ENCODE measurements around the gene NECTIN4.

Gene NECTIN4

DNA sequence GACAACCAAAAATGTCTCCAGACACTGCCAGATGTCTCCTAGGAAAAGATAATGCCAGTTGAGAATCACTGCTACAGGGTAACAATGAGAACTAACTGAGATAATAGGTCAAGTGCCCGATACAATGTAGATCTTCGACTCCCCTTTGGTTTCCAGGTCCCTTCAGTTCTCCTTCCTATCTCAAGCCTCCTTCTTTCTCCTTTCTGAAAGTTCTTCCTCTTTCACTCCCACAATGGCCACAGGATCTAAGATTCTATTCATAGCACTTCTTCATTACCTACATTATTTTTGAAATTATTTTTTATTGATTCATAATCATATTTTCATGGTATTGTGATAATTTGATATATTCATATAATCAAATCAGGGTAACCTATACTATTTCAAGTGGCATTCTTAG, 22.2 kb upstream of the NECTIN4 start:
- DNase-seq = no peak

DNA sequence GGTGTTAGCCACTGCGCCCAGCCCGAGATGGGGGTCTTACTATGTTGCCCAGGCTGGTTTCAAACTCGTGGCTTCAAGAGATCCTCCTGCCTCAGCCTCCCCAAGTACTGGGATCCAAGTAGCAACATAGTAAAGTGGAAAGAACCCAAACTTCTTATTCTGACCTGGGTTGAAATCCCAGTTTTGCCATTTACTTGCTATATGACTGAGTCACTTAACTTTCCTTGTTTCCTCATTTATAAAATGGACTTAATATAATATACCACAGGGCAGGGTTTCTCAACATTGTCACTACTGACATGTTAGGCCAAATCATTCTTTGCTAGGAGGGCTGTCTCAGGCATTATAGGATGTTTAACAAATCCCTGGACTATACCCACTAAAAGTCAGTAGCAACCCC, 21.8 kb upstream of the NECTIN4 start:
- DNase-seq = no peak

DNA sequence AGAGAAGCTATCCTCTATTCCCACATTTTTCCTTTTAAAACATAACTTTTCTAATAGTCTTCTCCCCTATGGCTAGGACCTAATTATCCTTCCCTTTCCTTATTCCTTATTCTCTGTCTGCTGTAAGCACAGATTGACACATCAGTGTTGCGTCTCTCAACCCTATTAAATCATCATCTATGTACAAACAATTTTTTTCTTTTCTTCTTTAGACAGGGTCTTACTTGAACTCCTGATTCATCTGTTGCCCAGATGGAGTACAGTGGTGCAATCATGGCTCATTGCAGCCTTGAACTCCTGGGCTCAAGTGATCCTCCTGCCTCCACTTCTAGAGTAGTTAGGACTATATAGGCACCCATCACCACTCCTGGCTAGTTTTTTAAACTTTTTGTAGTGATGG, 17.1 kb upstream of the NECTIN4 start:
- no peak for DNase-seq

DNA sequence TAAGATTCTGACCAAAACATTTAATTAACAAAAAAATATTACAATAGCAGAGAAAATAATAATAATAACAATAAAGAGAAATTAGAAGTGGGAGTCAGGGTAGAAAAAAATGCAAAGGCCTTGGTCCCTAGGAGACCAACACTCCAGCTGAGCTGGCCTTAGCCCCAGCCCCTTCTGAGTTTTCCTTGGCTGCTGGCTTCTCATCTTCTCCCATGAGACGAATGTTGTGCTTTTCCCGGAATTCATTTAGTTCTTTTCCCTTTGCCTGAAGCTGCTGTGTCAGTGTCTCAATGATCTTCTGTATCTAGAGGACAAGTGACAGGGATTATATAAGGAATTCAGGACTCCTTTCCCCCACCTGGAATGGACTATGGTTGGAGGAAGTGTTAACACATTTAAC, 11.2 kb upstream of the NECTIN4 start:
- DNase-seq = no peak

DNA sequence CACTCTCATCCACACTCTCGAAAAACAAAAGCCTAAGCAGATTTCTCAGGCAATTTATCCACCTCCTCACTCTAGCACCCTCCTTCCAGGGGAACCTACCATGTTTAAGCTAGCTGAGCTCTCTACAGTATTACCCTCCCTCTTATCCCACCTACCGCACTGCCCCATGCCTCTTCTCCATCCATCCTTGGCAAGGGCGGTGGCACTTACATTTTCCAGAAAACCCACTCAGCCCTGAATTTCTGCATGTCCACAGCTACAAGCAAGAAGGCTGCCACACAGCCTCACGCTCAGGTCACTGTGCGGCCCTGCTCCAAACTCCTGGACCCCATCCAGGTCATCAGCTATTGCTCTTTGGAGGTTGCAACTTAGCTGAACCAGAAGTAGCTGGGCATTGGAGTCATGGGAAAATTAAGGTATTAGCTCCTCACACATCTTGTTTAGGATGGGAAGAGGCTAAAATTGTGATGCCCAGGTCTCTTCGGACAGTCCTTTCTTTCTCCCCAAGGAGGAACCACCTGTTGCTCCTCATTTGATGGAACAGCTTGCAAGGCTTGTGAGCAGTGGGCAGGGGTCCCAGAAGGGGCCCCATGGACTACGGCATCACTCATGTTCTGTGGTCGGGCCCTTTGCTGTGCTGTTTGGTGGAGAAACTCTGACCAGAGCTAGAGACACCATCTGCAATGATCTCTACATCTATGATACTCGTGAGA, 9.9 kb upstream of the NECTIN4 start:
- DNase-seq = no peak

DNA sequence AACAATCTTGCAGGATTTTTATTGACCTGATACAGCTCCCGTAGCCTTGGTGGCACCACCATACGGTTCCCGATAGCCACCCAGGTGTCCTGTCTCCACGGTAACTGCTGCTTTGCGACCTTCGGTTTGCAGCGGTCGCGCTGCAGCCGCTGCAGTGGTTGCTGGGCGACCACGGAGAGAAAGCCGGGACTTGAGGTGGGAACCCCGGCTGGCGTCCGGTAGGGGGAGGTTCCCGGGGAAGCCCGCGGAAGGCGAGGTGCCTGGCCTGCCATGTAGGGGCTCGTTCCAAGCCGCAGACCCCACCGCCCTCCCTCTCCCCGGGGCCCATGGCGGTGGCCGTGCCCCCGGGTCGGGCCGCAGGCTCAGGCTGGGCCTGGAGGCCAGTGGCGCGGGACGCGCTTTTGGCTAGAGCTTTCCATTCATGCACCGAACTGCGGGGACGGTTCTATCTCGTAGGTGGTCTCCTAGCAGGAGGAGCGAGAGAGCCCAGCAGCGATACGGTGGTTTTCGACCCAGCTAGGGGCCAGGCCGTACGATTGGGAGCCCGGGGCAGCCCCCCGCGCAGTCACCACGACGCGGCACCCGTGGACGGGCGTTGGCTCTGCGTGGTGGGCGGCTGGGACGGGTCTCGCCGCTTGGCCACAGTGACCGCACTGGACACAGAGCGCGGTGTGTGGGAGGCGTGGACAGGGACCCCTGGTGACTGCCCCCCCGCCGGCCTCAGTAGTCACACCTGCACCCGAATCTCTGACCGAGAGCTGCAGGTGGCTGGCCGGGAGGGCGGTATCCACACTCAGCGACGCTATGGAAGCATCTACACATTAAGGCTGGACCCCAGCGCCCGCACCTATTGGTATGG, 9.1 kb upstream of the NECTIN4 start, which contains the start of gene KLHDC9:
KLHDC9 (plus strand) TSS at position 152 of the 859 bp plus-strand sequence; CDS start at position 327, 175 bp downstream.
- peak; percentile 57 for DNase-seq

DNA sequence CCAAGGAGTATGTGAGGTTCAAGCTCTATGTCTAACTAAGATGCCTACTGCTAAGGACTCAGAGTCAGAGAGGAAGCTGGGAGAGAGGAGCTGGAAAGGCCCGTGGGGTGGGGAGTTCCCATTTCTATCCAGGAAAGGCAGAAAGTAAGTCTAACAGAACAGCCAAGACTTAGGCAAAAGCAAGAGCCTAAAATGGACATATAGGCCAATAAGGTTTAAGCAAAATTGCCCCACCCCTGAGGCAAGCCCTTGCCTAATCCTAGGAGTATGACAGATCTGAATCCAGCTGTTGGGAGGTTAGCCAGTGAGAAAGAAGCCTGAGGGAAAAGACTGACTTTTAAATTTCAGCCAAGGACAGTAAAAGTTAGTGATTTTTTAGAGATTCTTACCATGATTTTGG, 7.2 kb upstream of the NECTIN4 start:
- DNase-seq = no peak

DNA sequence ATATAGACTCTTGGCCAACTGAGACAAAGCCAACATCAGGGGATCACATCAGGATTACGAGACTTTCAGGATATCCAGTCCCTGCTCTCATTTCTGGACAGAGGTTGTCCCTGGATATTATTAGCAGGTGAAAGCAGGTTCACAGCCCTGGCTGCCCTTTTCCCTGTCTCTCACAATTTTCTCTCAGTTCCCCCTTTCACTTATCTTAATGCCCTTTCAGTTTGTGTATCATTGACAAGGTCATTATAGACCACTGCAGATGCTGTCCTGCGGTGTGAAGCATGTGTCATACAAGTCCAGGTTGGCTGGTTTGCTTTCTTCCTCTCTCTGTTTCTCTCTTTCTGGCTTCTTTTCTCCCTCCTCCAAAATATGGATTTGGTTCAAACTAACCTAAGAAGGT, 6.7 kb upstream of the NECTIN4 start:
- DNase-seq = no peak

DNA sequence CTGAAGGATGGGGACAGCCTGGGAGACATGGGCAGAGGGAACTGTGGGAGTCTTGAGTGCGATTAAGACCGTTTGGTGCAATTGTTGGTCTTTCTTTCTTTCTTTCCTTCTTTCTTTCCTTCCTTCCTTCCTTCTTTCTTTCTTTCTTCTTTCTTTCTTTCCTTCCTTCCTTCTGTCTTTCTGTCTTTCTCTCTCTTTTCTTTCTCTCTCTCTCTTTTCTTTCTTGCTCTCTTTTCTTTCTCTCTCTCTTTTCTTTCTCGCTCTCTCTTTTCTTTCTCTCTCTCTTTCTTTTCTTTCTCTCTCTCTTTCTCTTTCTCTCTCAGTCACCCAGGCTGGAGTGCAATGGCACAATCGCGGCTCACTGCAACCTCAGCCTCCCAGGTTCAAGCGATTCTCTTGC, 5.9 kb upstream of the NECTIN4 start:
- no peak for DNase-seq

DNA sequence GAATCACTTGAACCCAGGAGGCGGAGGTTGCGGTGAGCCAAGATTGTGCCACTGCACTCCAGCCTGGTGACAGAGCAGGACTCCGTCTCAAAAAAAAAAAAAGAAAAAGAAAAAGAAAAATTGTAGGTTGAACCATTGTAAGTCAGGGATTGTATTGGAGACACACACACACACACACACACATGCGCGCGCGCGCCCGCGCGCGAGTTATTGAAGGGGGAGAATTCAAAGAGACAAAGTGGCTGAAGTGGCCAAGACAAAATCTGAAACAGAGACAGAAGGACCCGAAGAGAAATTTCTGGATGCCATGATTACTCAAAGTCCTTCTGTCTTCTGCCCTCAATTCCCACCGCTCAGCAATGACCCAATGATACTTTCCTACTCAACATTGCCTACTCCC, 5.1 kb upstream of the NECTIN4 start:
- no peak for DNase-seq

DNA sequence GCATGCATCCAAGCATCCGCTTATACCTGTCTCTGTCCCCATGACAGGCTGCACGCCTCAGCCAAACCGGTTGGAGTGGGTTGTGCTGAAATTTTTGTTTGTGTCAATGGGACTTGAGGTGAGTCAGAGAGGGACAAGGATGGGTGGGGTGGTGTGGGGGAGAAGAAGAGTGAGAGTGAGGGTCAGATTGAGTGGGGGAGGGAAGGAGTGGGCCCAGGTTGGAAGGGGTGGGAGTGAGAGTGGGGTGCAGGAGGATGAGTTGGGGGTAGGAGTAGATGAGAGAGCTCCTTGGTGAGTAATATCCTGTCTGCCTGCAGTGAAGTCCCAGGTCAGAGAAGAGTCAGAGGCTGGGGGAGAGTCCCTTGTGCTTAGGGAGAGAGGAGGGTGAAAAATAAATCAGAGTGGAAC, 3.3 kb upstream of the NECTIN4 start:
- peak; percentile 34 for DNase-seq

DNA sequence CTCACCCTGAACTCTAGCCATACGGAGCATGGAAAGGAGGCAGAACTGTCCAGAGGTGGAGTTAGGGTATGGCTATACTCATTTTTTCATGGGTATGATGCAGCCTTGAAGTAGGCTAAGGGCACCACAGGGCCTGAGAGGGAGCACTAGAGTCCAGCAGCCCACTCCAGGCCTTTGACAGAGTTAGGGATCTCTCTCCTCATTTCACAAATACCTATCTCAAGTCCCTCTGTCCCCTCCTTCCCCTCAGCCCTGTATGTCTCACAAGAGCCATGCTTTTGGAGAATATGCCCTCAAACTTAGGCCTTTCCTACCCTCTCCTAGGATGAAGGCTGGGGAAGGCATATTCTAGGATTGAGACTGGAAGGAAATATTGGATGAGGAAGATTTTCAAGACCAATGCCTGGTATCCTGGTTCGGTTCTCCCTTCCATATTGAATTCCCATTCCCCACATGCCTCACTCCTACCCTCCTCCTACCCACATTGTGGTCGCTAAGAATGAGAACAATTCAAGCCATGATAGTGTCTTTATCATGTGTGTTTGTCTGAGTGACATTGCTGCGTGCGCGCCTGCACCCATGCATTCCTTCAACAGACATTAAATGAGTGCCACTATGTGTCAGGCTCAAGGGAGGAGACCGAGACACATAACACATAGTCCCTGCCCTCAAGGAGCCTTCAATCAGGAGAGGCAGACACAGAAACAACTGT, 2.6 kb upstream of the NECTIN4 start:
- DNase-seq = peak; percentile 33

DNA sequence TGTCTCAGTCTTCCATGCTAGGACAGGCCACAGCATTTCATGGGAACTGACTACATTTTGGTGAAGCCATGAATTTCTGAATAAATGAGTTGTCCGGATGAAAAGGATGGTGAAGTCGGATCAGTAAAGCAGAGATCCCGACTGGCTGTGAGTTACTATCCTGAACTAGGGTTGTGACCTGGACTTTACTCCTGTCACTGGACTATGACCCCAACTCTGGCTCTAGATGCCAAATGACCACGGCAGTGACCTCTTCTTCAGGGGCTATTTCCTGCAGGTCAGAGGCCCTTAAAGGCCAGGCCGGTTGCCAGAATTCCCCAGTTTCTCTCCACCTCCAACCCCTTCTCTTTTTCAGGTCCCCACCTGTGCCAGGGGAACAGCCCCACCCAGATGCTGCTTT, 1.7 kb upstream of the NECTIN4 start:
- DNase-seq = no peak

DNA sequence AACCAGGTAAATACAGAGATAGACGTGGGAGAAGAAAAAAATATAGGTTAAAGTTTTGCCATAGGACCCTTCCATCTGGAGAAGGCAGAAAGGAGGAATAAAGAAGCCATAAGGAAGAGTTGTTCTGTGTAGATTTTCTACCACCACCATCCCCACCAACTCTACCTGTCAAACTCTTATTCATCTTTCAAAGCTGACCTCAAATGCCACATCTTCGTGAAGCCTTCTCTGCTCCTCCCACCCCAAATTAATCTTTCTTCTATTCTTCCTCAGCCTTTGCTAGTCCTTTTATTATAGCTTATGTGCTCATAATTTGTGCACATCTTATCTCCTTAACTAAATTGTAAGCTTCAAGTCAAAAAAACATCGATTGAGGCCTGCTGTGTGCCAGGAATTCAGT, 1.3 kb upstream of the NECTIN4 start:
- DNase-seq = no peak

DNA sequence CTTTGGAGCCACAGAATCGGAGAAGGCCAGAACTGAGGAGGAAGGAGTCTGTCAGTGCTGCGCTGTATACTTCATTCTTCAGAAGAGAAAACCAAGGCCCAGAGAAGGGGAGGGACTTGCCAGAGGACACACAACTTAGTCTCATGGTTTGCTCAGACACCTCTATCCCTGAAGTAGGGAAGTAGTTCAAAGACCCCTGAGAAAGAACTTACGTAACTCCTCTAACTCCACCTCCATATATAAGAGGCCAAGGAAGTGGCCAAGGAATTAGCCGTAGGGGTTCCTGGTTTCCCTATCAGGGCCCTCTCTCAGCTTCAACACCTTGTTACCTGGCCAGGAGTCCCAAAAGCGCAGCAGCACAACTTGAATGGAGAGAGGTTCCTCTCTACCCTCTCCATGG, 580 bp upstream of the NECTIN4 start:
- DNase-seq = no peak

DNA sequence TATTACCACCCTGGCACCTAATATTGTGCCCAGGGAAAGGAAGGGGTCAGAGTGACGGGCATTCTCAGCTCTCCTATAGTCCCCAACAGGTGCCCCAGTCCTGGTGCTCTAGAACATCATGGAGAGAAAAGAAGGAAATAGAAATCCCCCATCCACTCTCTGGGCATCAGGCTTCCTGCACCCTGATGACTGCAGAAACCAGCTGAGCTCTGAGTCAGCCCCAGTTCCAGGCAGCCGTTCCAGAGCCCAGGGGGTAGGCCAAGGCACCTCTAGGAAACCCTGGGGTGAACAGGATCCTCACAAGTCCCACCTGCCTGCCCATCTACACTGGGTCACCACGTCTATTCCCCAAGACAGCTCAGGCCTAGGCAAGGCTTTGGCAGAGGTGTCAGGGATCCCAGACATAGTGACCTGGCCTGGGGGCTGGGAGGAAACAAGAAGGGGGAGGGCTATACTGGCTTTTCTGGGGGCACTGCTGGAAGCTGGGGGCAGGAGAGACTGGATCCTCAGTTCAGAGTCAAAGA, 709 bp downstream of the NECTIN4 start:
- peak; percentile 32 for DNase-seq

DNA sequence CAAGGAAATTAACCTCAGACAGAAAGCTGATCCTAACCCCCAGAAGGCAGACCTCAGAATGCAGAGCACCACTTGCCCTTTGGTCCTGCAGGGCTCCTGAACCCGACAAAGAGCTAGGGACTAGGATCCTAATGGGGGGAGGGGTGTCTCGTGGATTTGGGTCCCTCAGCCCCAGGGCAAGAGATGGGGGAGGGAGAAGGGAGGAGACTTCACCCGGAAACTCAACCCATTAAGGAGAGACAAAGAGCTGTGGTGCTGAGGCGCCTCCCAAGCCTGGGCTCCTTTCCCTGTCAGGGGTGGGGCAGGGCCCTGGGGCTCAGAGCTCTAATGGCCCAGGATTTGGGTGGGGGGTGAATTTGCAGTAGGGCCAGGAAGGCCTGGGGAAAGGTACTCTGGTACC, 2.9 kb downstream of the NECTIN4 start:
- no peak for DNase-seq

DNA sequence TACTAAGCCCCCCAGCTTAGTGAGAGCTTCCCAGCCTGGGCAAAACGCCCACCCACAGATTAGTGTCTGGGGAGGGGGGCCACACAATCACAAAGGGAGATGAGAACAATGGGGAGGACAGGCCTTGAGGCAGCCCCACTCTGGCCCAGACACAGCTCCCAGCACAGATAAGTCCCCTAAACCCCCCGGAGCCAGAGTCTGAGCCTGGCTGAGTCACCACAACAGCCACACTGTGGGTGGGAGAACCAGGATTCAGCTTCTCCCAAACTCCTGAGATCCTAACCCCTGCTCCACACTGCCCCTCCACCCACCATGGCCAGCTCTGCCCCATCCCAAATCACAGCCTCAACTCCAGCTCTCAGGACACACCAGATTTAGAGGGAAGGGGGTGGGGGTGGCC, 4.2 kb downstream of the NECTIN4 start:
- peak; percentile 37 for DNase-seq

DNA sequence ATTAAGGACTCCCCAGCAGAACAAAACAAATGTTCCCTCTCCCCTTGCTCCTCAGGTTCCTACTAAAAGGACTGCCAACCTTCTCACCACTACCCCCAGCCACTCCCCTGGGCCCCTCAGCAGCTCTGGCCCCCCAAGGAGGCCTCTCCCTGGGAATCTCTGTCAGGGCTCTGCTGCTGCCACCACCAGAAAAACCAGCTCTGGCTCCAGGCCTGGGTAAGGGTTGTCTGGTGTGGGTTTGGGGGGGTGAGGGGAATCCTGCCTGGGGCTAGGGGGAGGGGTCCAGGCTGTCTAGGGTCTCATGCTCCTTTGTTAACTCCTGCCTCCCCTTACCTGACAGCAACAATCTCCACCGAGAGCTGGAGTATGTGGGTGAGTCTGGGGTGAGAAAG, 4.8 kb downstream of the NECTIN4 start:
- no peak for DNase-seq

DNA sequence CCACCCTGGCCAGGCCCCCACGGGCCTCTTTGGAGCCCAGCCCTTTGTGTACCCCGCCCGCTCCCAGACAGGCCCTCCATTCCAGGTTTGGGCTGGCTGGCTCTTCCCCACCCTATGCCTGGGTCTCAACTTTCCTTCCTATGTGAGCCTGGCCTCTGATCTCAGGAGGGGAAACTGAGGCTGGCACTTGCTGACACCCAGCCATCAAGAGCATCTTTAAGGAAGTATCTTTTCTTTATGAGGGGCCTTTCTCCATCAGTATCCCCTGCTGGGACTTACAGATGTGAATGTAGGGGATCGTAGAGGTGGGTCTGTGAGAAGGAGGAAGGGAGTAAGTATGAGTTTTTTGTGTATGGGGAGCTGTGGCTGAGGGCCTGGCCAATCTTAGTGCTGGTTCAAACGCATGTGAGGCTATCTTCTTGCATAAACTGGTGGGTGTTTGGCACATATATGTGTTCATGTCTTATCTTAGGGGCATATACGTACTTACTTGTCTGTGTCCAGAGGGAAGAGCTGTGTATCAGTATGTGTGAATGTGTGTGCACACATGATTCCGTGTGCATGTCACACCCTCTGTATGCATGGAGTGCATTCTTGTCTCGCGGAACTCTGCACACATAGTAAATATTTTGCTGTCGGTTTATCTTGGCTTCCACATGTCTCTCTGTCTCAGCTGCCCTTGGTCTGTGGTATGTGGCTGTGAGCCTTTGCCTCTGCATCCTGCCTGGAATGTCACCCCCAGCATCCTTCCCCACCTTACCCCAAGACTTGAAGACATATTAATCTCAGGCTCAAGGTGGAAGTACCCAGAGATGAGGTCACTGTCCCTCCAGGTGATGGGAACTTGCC, 5.4 kb downstream of the NECTIN4 start:
- DNase-seq = peak; percentile 37

DNA sequence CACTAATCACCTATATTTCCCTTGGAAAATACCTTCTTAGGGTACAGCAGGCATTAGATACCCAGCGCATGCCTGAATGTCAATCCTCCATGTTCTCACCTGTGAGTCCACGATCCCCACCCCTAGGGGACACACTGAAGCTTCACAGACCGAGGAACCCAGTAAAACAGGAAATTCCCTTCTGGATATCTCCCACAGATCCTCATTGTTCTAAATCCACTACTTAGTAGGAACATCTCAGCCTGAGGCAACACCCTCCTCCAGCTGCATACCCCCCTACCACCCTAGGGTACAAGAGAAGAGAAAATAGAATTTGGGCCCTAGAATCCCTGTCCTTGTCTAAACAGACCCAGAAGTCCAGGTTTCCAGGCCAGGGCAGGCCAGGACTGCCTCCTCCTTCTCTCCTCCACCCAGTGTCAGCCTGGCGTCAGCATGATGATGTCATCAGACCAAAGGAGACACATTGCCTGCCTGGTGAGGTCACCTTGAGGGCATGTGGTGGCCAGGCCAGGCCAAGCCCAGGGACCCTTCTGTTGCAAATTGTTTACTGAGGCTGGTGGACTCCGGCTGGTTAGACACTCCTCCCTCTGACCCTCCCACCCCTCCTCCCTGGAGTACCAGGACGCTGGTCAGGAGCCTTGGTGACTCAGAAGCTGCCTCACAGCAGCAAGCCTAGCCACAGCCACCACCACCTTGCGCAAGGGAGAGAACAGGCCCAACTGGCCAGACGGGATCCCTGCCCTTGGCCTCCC, 6.2 kb downstream of the NECTIN4 start:
- peak; percentile 79 for DNase-seq

Measured in fibroblast of skin of abdomen (primary cell).